A549 (cell line): ENCODE data around the gene SPRED3.

Experiments used
- CTCF ChIP-seq: fragments of >200 bp; sonication (Bioruptor Twin); formaldehyde crosslinking; IDR thresholded peaks from 3 replicates; pipeline ENCODE4 v1.5.1; 2016
- KDM1A ChIP-seq: fragments of 200-600 bp; sonication (generic); IDR thresholded peaks from 2 replicates; pipeline ENCODE4 v1.6.1; 2016; ENCODE audit warnings: low read depth, mild to moderate bottlenecking
- MAX ChIP-seq: IDR thresholded peaks from 2 replicates; pipeline ENCODE4 v1.6.1; 2012

DNA sequence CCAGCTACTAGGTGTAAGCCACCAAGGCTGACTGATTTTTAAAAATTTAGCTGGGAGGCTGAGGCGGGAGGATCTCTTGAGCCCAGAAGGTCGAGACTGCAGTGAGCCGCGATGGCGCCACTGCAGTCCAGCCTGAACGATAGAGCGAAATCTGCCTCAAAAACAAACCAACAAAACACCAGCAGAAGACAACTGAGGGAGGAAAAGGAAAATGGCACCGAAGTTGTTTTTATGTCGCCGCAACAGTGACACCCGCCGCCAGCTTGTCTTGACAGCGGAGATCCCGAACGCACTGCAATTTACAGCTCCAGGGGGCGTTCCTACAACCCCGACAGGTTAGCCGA lies 14.1 kb downstream of the SPRED3 start:
- TF ChIP-seq MAX (no peak), CTCF (no peak), KDM1A (no peak)
